Heart right ventricle (tissue), 16 donors: Measurements from ENCODE around the gene PDZD4. TPM values are rescaled to one million over a fixed set of nuclear protein-coding genes. Genes with fewer than 3 reads are reported as not detected.

Experiments used
- ATAC-seq, 8 donors: fragments of 200-7000 bp; cut with Tn5 transposase; one replicate each; pipeline ENCODE4 v1.9.1; 2020; ENCODE audit warnings: mild to moderate bottlenecking in 8 of 8, moderate library complexity in 8 of 8, moderate number of reproducible peaks in 1 of 8
- DNase-seq, 2 donors: peaks; one replicate each; pipeline ENCODE4 v3.0.0-alpha.2; 2020
- H3K27ac ChIP-seq, 10 donors: fragments of 200-600 bp; sonication (generic) in 2 of 10; one replicate each; pipeline versions ENCODE4 v1.5.0 to v1.8.0; 2020 to 2022; ENCODE audit warnings: mild to moderate bottlenecking in 3 of 10
- H3K27me3 ChIP-seq, 7 donors: fragments of 200-600 bp; one replicate each; pipeline ENCODE4 v1.8.0; 2021 to 2022; ENCODE audit warnings: mild to moderate bottlenecking in 2 of 7
- H3K36me3 ChIP-seq, 9 donors: fragments of 200-600 bp; sonication (generic) in 1 of 9; one replicate each; pipeline versions ENCODE4 v1.5.0 to v1.8.0; 2020 to 2022; ENCODE audit warnings: mild to moderate bottlenecking in 2 of 9
- H3K4me1 ChIP-seq, 9 donors: fragments of 200-600 bp; sonication (generic) in 1 of 9; one replicate each; pipeline versions ENCODE4 v1.5.0 to v1.8.0; 2020 to 2022; ENCODE audit warnings: mild to moderate bottlenecking in 4 of 9
- H3K4me3 ChIP-seq, 10 donors: fragments of 200-600 bp; sonication (generic) in 2 of 10; one replicate each; pipeline versions ENCODE4 v1.5.0 to v1.8.0; 2020 to 2022; ENCODE audit warnings: mild to moderate bottlenecking in 7 of 10, moderate library complexity in 2 of 10
- H3K9me3 ChIP-seq, 11 donors: fragments of 200-600 bp in 10 of 11; sonication (generic) in 2 of 11; one replicate each; pipeline versions ENCODE4 v1.5.0 to v1.8.0; 2013 to 2022; ENCODE audit warnings: mild to moderate bottlenecking in 2 of 11, control low read depth in 1 of 11, moderate library complexity in 1 of 11
- CTCF ChIP-seq, 9 donors: fragments of 200-600 bp; sonication (generic) in 2 of 9; IDR thresholded peaks; one replicate each; pipeline versions ENCODE4 v1.5.0 to v1.8.0; 2021 to 2022; ENCODE audit warnings: antibody characterized with exemption in 9 of 9, mild to moderate bottlenecking in 5 of 9, moderate library complexity in 1 of 9
- WGBS, 2 donors: extraction: QIAGEN DNeasy Blood & Tissue Kit; methylation state at CpG; one replicate each; pipeline ENCODE4 v1.1.7; 2013; ENCODE audit warnings: inconsistent platforms in 1 of 2; 5-methylcytosine and 5-hydroxymethylcytosine counted together
- intact Hi-C, 10 donors: fragments of 100-400 bp; cut with DNase I; formaldehyde crosslinking; loops; one replicate each; pipeline versions ENCODE4 v1.11.1 to v1.14.2; 2022
- polyA plus RNA-seq, 2 donors: library from polyadenylated mRNA; stranded (reverse); fragments of 200-250 nt; gene quantifications; one replicate each; pipeline ENCODE4 v1.2.3, GENCODE V29; 2013
- total RNA-seq, 10 donors: library from RNA; stranded (reverse); fragmentation: NEBNext Ultra II Directional in 3 of 10; extraction: Animal tissue kit (Norgen Biotek cat#: 25700) in 3 of 10; gene quantifications; one replicate each; pipeline versions ENCODE4 v1.2.1 to v1.2.4, GENCODE V29; 2021 to 2023
- donor health status: Arrhythmogenic right ventricular cardiomyopathy.
- donor health status: ischemic (EF 13 %, LVEDD 7.1; RV severe dilation, severe dysfunction).
- donor health status: healthy with polysubstance abuse.
- donor health status: DM: no; HTN: yes; CAD: no.
- donor health status: DM: no; HTN: no; CAD: no.
- donor health status: ischemic (EF 25% LVEDD 6.9; RV normal size, moderate dysfunction).
- donor health status: ischemic (EF 25% LVEDD 5.7; RV mildly dilated, moderate dysfunction).
- donor health status: healthy.
- donor health status: DM: yes; HTN: yes; CAD: no.
- donor health status: Ischemic cardiomyopathy.
- donor health status: ischemic (EF 35%, LVEDD 5.7; RV mildly dilated, moderate dysfunction).
- donor health status: nonischemic (EF 11% LVEDD 7.7; RV severe dilation, severe dysfunction).
- donor health status: DM: yes; HTN: yes; CAD: no.
- donor health status: PGD.
- donor health status: ischemic (EF 29% LVEDD 5.4; RV normal size, mild dysfunction).
- donor health status: nonischemic (EF 23%, LVEDD 6.1; RV moderate dilation, normal function).

The PDZD4 gene
- total and polyA plus RNA-seq, 12 donors, result 1.2 to 4.5 (median 2.3) TPM

DNA sequence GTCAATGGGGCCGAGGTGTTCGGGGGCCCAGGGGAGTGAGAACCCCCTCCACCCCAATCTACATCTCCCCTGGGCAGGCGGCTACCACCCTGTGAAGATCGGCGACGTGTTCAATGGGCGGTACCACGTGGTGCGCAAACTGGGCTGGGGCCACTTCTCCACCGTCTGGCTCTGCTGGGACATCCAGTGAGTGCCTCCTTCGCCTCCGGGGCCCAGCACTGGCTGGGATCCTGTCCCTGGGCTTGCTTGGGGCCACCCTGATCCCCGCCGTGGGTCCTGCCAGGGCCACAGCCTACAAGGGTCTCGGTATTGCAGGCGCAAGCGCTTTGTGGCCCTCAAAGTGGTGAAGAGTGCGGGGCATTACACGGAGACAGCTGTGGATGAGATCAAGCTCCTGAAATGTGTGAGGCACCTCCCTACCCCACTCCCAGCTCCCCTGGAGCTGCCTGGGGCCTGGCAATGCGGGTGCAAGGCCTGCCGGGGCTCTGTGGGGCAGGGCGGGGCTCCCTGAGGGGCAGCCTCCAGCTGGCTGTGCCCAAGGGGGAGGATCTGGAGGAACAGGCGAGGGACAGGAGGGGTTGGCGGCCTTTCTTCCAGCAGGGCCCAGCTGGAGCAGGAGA, 48.8 kb downstream of the PDZD4 start:
- 39 to 51% methylated on average over 17 to 24 of the region's 24 CpGs for WGBS, 2 donors

DNA sequence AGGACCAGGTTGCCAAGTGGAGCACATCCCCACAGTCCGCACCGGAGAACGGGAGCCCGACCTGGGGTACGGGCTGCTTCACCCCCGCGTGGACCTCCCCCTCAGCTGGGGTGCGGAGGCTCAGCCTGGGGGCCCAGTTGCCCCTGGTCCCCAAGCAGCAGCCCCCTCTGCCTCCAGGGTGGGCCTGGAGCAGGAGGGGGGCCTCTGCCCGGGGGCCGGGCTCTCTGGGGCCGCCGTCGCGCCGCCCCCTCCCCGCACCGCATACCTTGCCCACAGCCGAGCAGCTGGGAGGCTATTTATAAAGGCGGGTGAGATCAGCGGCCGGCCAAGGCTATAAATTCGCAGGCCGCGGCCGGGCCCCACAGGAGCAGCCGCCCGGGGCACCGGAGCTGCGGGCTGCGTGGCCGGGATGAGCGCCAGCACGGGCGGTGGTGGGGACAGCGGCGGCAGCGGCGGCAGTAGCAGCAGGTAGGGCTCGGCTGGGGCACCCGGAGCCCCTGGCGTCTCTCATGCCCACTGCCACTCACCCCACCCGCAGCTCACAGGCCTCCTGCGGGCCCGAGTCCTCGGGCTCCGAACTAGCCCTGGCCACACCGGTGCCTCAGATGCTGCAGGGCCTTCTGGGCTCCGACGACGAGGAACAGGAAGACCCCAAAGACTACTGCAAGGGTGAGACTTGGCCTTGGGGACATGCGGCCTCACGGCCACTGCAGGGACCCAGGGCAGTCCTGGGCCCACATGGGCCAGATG, 49.5 kb downstream of the PDZD4 start, which contains the start of gene SRPK3:
Gene SRPK3, plus strand, starts transcription at position 364 of the 750 bp plus-strand sequence. Its CDS starts 46 bp downstream, at position 410.
- peak within 1 kb of the TSS in 8 of 10 donors; percentile 7 to 51 (median 36) for H3K4me3 ChIP-seq
- no peaks in the 10 kb centered on the region for H3K9me3 ChIP-seq
- peaks cover 0 to 31% (median 6%) of the 10 kb centered on the region in 9 donors for H3K4me1 ChIP-seq
- no peak for TF ChIP-seq CTCF (IDR thresholded peaks at IDR 0.05)
- intact Hi-C loops, result no loop called here
- H3K36me3 ChIP-seq, result peaks cover 0 to 21% (median 0%) of the 10 kb centered on the region in 9 donors
- H3K27ac ChIP-seq, result peak within 1 kb of the TSS; percentile 54 to 89 (median 78)
- 7 to 15% methylated on average over 24 to 49 of the region's 52 CpGs for WGBS, 2 donors
- peaks cover 0 to 24% (median 0%) of the 10 kb centered on the region in 7 donors for H3K27me3 ChIP-seq
- peak in 1 of 2 donors; percentile 42 for DNase-seq
- peak; percentile 45 to 76 (median 68) for ATAC-seq

More for the DNA sequence above, 48.8 kb downstream of the PDZD4 start:
- ATAC-seq, result peak; percentile 41 to 77 (median 66)
- H3K27me3 ChIP-seq, result peaks cover 0 to 24% (median 0%) of the 10 kb centered on the region in 7 donors
- H3K27ac ChIP-seq, result peak overlapping the region; percentile 54 to 89 (median 78)
- H3K9me3 ChIP-seq, result no peaks in the 10 kb centered on the region
- intact Hi-C loops, result no loop called here
- H3K4me1 ChIP-seq, result peaks cover 0 to 31% (median 6%) of the 10 kb centered on the region in 9 donors
- DNase-seq, result no peak
- peaks cover 0 to 28% (median 0%) of the 10 kb centered on the region in 9 donors for H3K36me3 ChIP-seq
- H3K4me3 ChIP-seq, result peak overlapping the region in 8 of 10 donors; percentile 7 to 51 (median 36)
- TF ChIP-seq CTCF (IDR thresholded peaks at IDR 0.05), result no peak

DNA sequence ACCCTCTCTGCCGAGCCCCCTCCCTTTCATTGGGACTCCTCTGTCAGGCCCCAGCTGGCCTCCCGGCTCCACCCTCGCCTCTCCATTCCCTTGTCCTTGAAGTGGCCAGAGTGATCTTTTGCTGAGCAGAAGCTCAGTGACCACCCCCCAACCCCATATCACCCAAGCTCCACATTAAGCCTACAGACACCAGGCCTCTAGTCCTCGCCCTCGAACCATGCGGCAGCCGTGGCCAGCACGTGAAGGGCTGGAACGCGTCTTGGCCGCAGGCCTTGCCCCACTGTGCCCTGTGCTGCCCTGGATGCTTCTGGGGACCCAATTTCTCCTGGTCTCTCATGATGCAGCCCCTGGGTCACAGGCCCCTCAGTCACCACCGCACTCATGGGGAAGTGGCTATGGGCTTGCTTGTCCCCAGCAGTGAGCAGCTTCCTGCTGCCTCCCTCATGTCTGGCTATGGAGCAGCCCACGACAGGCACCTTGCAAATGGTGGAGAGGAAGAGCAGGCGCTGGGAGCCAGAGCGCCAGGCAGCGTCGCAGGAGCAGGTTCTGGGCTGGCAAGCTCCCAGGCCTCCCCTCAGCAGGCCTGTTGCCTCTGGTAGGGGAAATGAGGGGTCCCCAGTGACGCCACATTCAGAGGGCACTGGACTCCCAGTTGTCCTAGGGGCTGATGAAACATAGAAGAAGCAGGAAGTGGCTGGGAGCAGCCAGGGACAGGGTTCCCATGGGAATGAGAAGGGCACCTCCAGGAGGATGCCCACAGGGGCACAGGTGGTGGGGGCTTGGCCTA, 50.3 kb downstream of the PDZD4 start:
- Histone ChIP-seq H3K4me1 (peaks cover 0 to 31% (median 6%) of the 10 kb centered on the region in 9 donors), H3K27me3 (peaks cover 0 to 24% (median 0%) of the 10 kb centered on the region in 7 donors), H3K27ac (peak overlapping the region in 9 of 10 donors; percentile 54 to 89 (median 78)), H3K9me3 (no peaks in the 10 kb centered on the region), H3K4me3 (peak overlapping the region in 5 of 10 donors; percentile 35 to 51 (median 42)), H3K36me3 (peaks cover 0 to 13% (median 0%) of the 10 kb centered on the region in 9 donors)
- WGBS, 2 donors, result 68 to 71% methylated on average over 17 to 18 of the region's 18 CpGs
- no peak for DNase-seq
- ATAC-seq, result peak in 1 of 8 donors; percentile 0
- intact Hi-C loops, result no loop called here
- TF ChIP-seq CTCF (IDR thresholded peaks at IDR 0.05), result no peak

- intact Hi-C loops, result no loop called here
These were observed 51.7 kb downstream of the PDZD4 start for GRCh38 chrX:153778684-153779101.

More at GRCh38 chrX:153778684-153779101, 51.7 kb downstream of the PDZD4 start:
- Histone ChIP-seq H3K36me3 (peaks cover 0 to 3% (median 0%) of the 10 kb centered on the region in 9 donors), H3K4me3 (no peak overlapping the region), H3K9me3 (no peaks in the 10 kb centered on the region), H3K4me1 (peaks cover 0 to 31% (median 6%) of the 10 kb centered on the region in 9 donors), H3K27ac (no peak overlapping the region), H3K27me3 (peaks cover 0 to 24% (median 0%) of the 10 kb centered on the region in 7 donors)
- no peak for DNase-seq
- no peak for ATAC-seq
- 82 to 84% methylated on average over 13 to 16 of the region's 16 CpGs for WGBS, 2 donors
- no peak for TF ChIP-seq CTCF (IDR thresholded peaks at IDR 0.05)
